CD8-positive, alpha-beta memory T cell (primary cell): ENCODE data around the gene GALM. TPM values are rescaled to one million over a fixed set of nuclear protein-coding genes. Genes with fewer than 3 reads are reported as not detected.
"Not testable (repeated sequence)": the region's sequence is repeated elsewhere in the genome, so short reads cannot be mapped to it uniquely, and the experiment has no call there.

Experiments
- CTCF ChIA-PET: fragments of 350-600 bp; sonication (Branson Sonifier 250); formaldehyde crosslinking; loops from one replicate; lab custom pipeline; 2021; ENCODE audit warnings: antibody characterized with exemption; lab: Charles Lee
- POLR2A ChIA-PET: fragments of 350-600 bp; sonication (Branson Sonifier 250); formaldehyde crosslinking; loops from one replicate; lab custom pipeline; 2021; ENCODE audit warnings: antibody characterized with exemption; lab: Charles Lee
- DNase-seq, 5 donors: peaks; one replicate each; pipeline versions ENCODE4 v3.0.0 to v3.0.0-alpha.2; 2020 to 2022; ENCODE audit warnings: mixed read lengths in 1 of 5
- H3K27ac ChIP-seq: one replicate; pipeline ENCODE4 v1.7.0; 2013; ENCODE audit warnings: low read depth, mild to moderate bottlenecking, low read length, moderate library complexity
- H3K27me3 ChIP-seq: 2 replicates; pipeline ENCODE4 v1.7.0; 2013; ENCODE audit warnings: low read length, mild to moderate bottlenecking; ENCODE audit not compliant: insufficient read depth, poor library complexity, severe bottlenecking
- H3K36me3 ChIP-seq: 2 replicates; pipeline ENCODE4 v1.7.0; 2013; ENCODE audit warnings: mild to moderate bottlenecking, low read length, moderate library complexity; ENCODE audit not compliant: insufficient read depth
- H3K4me1 ChIP-seq: 2 replicates; pipeline ENCODE4 v1.7.0; 2013; ENCODE audit warnings: mild to moderate bottlenecking, low read length, moderate library complexity; ENCODE audit not compliant: insufficient read depth
- H3K4me3 ChIP-seq: 2 replicates; pipeline ENCODE4 v1.7.0; 2013; ENCODE audit warnings: mild to moderate bottlenecking, low read length
- H3K9me3 ChIP-seq: 2 replicates; pipeline ENCODE4 v1.7.0; 2013; ENCODE audit warnings: mild to moderate bottlenecking, low read length
- H3K27ac Mint-ChIP-seq, 8 donors: one replicate each; pipeline ENCODE4 v1.8.0; 2020 to 2021; ENCODE audit warnings: mixed read lengths in 8 of 8, mild to moderate bottlenecking in 6 of 8, inconsistent platforms in 3 of 8, moderate library complexity in 3 of 8
- H3K27me3 Mint-ChIP-seq, 2 donors: one replicate each; pipeline ENCODE4 v1.8.0; 2020 to 2021; ENCODE audit warnings: mixed read lengths in 2 of 2, mild to moderate bottlenecking in 1 of 2, moderate library complexity in 1 of 2
- H3K36me3 Mint-ChIP-seq, 3 donors: one replicate each; pipeline ENCODE4 v1.8.0; 2020 to 2021; ENCODE audit warnings: mixed read lengths in 3 of 3, inconsistent platforms in 1 of 3, mild to moderate bottlenecking in 1 of 3
- H3K4me1 Mint-ChIP-seq, 3 donors: one replicate each; pipeline ENCODE4 v1.8.0; 2020 to 2021; ENCODE audit warnings: mixed read lengths in 3 of 3, inconsistent platforms in 1 of 3, mild to moderate bottlenecking in 1 of 3
- H3K4me3 Mint-ChIP-seq, 7 donors: one replicate each; pipeline ENCODE4 v1.8.0; 2020 to 2021; ENCODE audit warnings: mixed read lengths in 7 of 7, mild to moderate bottlenecking in 6 of 7, moderate library complexity in 4 of 7, inconsistent platforms in 2 of 7
- H3K9me3 Mint-ChIP-seq, 5 donors: one replicate each; pipeline ENCODE4 v1.8.0; 2020 to 2022; ENCODE audit warnings: mixed read lengths in 5 of 5, mild to moderate bottlenecking in 3 of 5, moderate library complexity in 2 of 5, inconsistent platforms in 1 of 5
- polyA plus RNA-seq: library from polyadenylated mRNA; unstranded; fragments of 300-500 nt; fragmentation: Illumina TruSeq; gene quantifications from one replicate; pipeline ENCODE4 v1.2.3, GENCODE V29; 2021
- total RNA-seq, 2 experiments: library from RNA; stranded (reverse); gene quantifications; one replicate each; pipeline ENCODE4 v1.2.3, GENCODE V29; 2021

The GALM gene
- total and polyA plus RNA-seq, 3 experiments from 2014 or later, result 51.4 to 109 (median 107) TPM

DNA sequence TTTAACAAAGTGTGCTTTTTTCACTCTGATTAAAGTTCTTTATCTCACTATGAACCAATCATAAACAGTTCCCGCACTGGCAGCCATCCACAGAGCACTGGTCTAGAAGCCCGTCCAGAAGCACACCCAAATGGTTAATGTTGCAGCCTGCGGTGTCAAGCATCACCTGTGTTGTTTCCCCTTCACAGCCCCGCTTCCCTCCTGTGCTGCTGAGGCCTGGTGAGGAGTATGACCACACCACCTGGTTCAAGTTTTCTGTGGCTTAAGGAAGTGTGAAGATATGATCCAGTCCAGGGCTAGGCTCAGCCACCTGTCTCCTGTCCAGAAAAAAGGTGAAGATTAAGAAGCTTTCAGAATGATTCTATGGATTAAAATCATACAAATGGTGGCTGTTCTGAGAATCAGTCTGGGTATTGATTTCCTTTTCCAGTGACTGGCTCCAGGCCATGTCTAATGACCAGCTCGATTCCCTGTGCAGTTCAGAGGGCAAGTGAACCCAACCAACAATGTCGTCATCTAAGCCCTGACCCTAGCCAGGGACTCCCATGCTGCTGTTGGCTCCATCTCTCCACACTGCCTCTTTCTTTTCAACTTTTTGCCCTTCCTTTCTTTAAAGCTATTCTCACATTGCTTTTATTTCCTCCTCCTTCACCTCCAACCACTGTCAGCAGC is 67.5 kb downstream of the GALM start:
- ChIA-PET CTCF (interaction anchor here (0.7 to 4.1 kb wide), 7 partner anchors 11 to 1068 kb away, joined by 3 to 21 read pairs (median 6); partner anchors contain the start of gene HNRNPLL), POLR2A (interaction anchor here (1.6 kb wide), 1 partner anchor 18 kb away, joined by 3 read pairs; the partner anchor contains the start of gene SRSF7)
- peaks cover 6 to 78% (median 19%) of the 10 kb centered on the region in 3 donors for H3K36me3 Mint-ChIP-seq
- H3K4me1 ChIP-seq, result no peaks in the 10 kb centered on the region
- peaks cover 7 to 12% (median 9%) of the 10 kb centered on the region in 3 donors for H3K4me1 Mint-ChIP-seq
- no peak for DNase-seq
- no peak overlapping the region for H3K4me3 ChIP-seq
- no peaks in the 10 kb centered on the region for H3K9me3 Mint-ChIP-seq
- no peak overlapping the region for H3K4me3 Mint-ChIP-seq
- H3K27me3 ChIP-seq, result no peaks in the 10 kb centered on the region
- H3K9me3 ChIP-seq, result no peaks in the 10 kb centered on the region
- H3K27ac Mint-ChIP-seq, result peak overlapping the region in 4 of 8 donors; percentile 22 to 94 (median 50)
- H3K27me3 Mint-ChIP-seq, result no peaks in the 10 kb centered on the region
- H3K36me3 ChIP-seq, result peaks cover 32% of the 10 kb centered on the region
- H3K27ac ChIP-seq, result no peak overlapping the region

- DNase-seq, result no peak
- no peaks in the 10 kb centered on the region for H3K27me3 Mint-ChIP-seq
- ChIA-PET POLR2A (interaction anchor here (1.0 kb wide), 1 partner anchor 15 kb away, joined by 3 read pairs; no protein-coding TSS in a partner anchor), CTCF (interaction anchor here (0.7 to 4.1 kb wide), 9 partner anchors 10 to 205 kb away, joined by 3 to 21 read pairs (median 5); partner anchors contain the start of gene HNRNPLL)
- Histone ChIP-seq H3K36me3 (peaks cover 31% of the 10 kb centered on the region), H3K4me1 (no peaks in the 10 kb centered on the region), H3K9me3 (no peaks in the 10 kb centered on the region), H3K27me3 (no peaks in the 10 kb centered on the region), H3K27ac (no peak overlapping the region), H3K4me3 (no peak overlapping the region)
- peak overlapping the region in 4 of 8 donors; percentile 7 to 74 (median 26) for H3K27ac Mint-ChIP-seq
- peaks cover 6 to 82% (median 20%) of the 10 kb centered on the region in 3 donors for H3K36me3 Mint-ChIP-seq
- H3K9me3 Mint-ChIP-seq, result no peaks in the 10 kb centered on the region
- peaks cover 13 to 18% (median 14%) of the 10 kb centered on the region in 3 donors for H3K4me1 Mint-ChIP-seq
- no peak overlapping the region for H3K4me3 Mint-ChIP-seq
Observed at GRCh38 chr2:38734299-38735058, 68.6 kb downstream of the GALM start.

DNA sequence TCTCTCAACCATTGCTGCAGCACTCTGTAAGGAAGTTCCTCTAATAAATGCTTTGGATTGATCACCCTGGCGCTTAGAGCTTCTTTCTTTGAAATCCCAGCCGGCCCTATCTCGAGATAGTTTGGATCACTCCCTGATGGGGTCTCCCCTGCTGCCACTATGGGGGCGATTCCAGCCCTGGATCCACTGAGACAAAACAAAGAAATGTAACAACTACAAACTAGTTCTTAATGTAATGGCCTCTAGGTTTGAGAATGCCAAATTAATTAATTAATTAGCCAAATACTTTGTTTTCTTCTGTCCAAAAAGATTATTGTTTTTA is 70.0 kb downstream of the GALM start:
- CTCF ChIA-PET, result no interaction called here
- peak overlapping the region in 3 of 8 donors; percentile 19 to 84 (median 52) for H3K27ac Mint-ChIP-seq
- no peak for DNase-seq
- H3K4me1 Mint-ChIP-seq, result peaks cover 17 to 29% (median 25%) of the 10 kb centered on the region in 3 donors
- H3K4me1 ChIP-seq, result peaks cover 4% of the 10 kb centered on the region
- H3K9me3 Mint-ChIP-seq, result no peaks in the 10 kb centered on the region
- POLR2A ChIA-PET, result interaction anchor here (1.2 kb wide), 1 partner anchor 15 kb away, joined by 3 read pairs; the partner anchor contains the start of gene SRSF7
- peaks cover 0 to 73% (median 15%) of the 10 kb centered on the region in 3 donors for H3K36me3 Mint-ChIP-seq
- H3K27me3 Mint-ChIP-seq, result no peaks in the 10 kb centered on the region
- H3K9me3 ChIP-seq, result no peaks in the 10 kb centered on the region
- H3K36me3 ChIP-seq, result peaks cover 26% of the 10 kb centered on the region
- H3K27ac ChIP-seq, result no peak overlapping the region
- peak overlapping the region in 1 of 7 donors; percentile 37 for H3K4me3 Mint-ChIP-seq
- no peaks in the 10 kb centered on the region for H3K27me3 ChIP-seq
- no peak overlapping the region for H3K4me3 ChIP-seq

GRCh38 chr2:38737000-38737698 is 71.2 kb downstream of the GALM start:
- not testable (repeated sequence) for H3K4me3 ChIP-seq, H3K9me3 Mint-ChIP-seq, H3K27me3 Mint-ChIP-seq, DNase-seq, H3K27ac ChIP-seq, H3K27me3 ChIP-seq, H3K9me3 ChIP-seq, H3K4me1 ChIP-seq
- peak overlapping the region in 3 of 8 donors; percentile 11 to 52 (median 42) for H3K27ac Mint-ChIP-seq
- H3K36me3 ChIP-seq, result peaks cover 20% of the 10 kb centered on the region
- H3K4me3 Mint-ChIP-seq, result peak overlapping the region in 2 of 7 donors; percentile 0 to 8
- ChIA-PET CTCF (interaction anchor here (0.9 to 1.2 kb wide), 2 partner anchors 138 to 161 kb away, joined by 3 read pairs; no protein-coding TSS in a partner anchor), POLR2A (interaction anchor here (1.2 kb wide), 1 partner anchor 14 kb away, joined by 3 read pairs; the partner anchor contains the start of gene SRSF7)
- H3K36me3 Mint-ChIP-seq, result peaks cover 0 to 71% (median 14%) of the 10 kb centered on the region in 3 donors
- peaks cover 21 to 40% (median 35%) of the 10 kb centered on the region in 3 donors for H3K4me1 Mint-ChIP-seq

- Histone ChIP-seq H3K9me3 (no peaks in the 10 kb centered on the region), H3K36me3 (peaks cover 15% of the 10 kb centered on the region), H3K4me1 (peaks cover 4% of the 10 kb centered on the region), H3K4me3 (no peak overlapping the region), H3K27ac (no peak overlapping the region), H3K27me3 (no peaks in the 10 kb centered on the region)
- Mint-ChIP-seq H3K36me3 (peaks cover 0 to 73% (median 16%) of the 10 kb centered on the region in 3 donors), H3K4me1 (peaks cover 25 to 46% (median 41%) of the 10 kb centered on the region in 3 donors), H3K9me3 (no peaks in the 10 kb centered on the region), H3K27me3 (no peaks in the 10 kb centered on the region), H3K4me3 (peak overlapping the region in 1 of 7 donors; percentile 17), H3K27ac (peak overlapping the region in 5 of 8 donors; percentile 23 to 80 (median 56))
- ChIA-PET POLR2A (no interaction called here), CTCF (interaction anchor here (0.9 to 1.2 kb wide), 2 partner anchors 139 to 162 kb away, joined by 3 read pairs; no protein-coding TSS in a partner anchor)
- no peak for DNase-seq
Observed at GRCh38 chr2:38737925-38738324, 72.0 kb downstream of the GALM start.

GRCh38 chr2:38739524-38739923 is 73.6 kb downstream of the GALM start:
- no peaks in the 10 kb centered on the region for H3K27me3 Mint-ChIP-seq
- H3K4me1 ChIP-seq, result peaks cover 11% of the 10 kb centered on the region
- no peaks in the 10 kb centered on the region for H3K9me3 Mint-ChIP-seq
- H3K27ac Mint-ChIP-seq, result peak overlapping the region; percentile 0 to 85 (median 45)
- DNase-seq, result no peak
- no peak overlapping the region for H3K4me3 Mint-ChIP-seq
- H3K36me3 ChIP-seq, result peaks cover 20% of the 10 kb centered on the region
- CTCF ChIA-PET, result interaction anchor here (1.1 to 3.2 kb wide), 3 partner anchors 138 to 204 kb away, joined by 5 to 19 read pairs (median 6); no protein-coding TSS in a partner anchor
- H3K9me3 ChIP-seq, result no peaks in the 10 kb centered on the region
- POLR2A ChIA-PET, result interaction anchor here (0.8 kb wide), 1 partner anchor 9 kb away, joined by 3 read pairs; no protein-coding TSS in a partner anchor
- H3K27ac ChIP-seq, result no peak overlapping the region
- peaks cover 35 to 59% (median 55%) of the 10 kb centered on the region in 3 donors for H3K4me1 Mint-ChIP-seq
- H3K27me3 ChIP-seq, result no peaks in the 10 kb centered on the region
- no peak overlapping the region for H3K4me3 ChIP-seq
- H3K36me3 Mint-ChIP-seq, result peaks cover 0 to 74% (median 13%) of the 10 kb centered on the region in 3 donors
